ENCODE data around the gene MAMDC4. TPM values are rescaled to one million over a fixed set of nuclear protein-coding genes. Genes with fewer than 3 reads are reported as not detected.

The MAMDC4 gene
- total RNA-seq, 1 donor from 2014 or later, result 13.4 TPM

DNA sequence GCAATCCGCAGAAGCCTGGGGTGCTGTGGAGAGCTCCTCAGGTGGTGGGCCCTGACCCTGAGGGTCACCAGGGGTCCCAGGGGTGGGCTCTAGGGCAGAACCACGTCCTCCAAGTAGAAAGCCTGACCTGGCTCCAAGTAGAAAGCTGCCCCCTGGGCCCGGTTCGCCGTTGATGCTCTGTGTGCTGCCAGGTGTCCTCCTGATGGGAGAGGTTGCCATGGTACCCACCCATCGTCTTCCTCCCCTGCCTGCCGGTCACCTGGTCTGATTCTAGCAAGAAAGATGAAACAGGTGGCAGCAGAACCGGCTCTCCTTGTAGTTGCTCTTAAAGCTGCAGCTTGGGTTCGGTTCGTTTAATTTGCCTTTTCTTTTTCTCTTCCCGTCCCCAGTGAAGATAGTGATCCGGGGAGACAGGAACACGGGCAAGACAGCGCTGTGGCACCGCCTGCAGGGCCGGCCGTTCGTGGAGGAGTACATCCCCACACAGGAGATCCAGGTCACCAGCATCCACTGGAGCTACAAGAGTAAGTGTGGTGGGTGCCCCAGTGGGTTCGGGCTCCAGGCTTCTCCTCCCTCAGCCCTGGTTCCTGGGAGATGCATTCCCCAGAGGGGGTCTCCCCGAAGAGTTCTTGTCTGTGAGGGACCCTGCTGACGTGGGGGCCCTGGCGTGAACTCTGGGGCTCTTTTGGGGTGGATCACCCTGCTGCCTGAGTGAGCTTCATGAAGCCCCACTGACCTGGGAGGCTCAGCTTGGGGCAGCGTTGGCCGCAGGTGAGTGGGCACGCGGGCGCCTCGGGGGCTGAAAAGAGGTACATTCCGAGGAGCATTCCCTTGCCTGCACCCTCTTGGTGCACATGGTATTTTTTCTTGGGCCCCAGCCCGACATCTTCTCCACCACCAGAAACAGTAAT lies 28.8 kb upstream of the MAMDC4 start:
- DNase-seq, result no peak
- intact Hi-C loops (cut with micrococcal nuclease), result no loop called here
- H3K27me3 ChIP-seq (ENCODE audit: low read depth), result no peaks in the 10 kb centered on the region
- H3K4me1 ChIP-seq, result peaks cover 18% of the 10 kb centered on the region
- peaks cover 45% of the 10 kb centered on the region for H3K36me3 ChIP-seq
- TF ChIP-seq CTCF (IDR thresholded peaks at IDR 0.05; ENCODE audit: borderline replicate concordance), result no peak
- H3K9me3 ChIP-seq (replicated peaks), result no peaks in the 10 kb centered on the region
- no peak overlapping the region for H3K4me3 ChIP-seq
- H3K27ac ChIP-seq (replicated peaks), result no peak overlapping the region

- peaks cover 58% of the 10 kb centered on the region for H3K36me3 ChIP-seq
- no peaks in the 10 kb centered on the region for H3K9me3 ChIP-seq (replicated peaks)
- DNase-seq, result no peak
- H3K27me3 ChIP-seq (ENCODE audit: low read depth), result no peaks in the 10 kb centered on the region
- intact Hi-C loops (cut with micrococcal nuclease), result no loop called here
- H3K27ac ChIP-seq (replicated peaks), result no peak overlapping the region
- H3K4me3 ChIP-seq, result no peak overlapping the region
- H3K4me1 ChIP-seq, result peaks cover 18% of the 10 kb centered on the region
- no peak for TF ChIP-seq CTCF (IDR thresholded peaks at IDR 0.05; ENCODE audit: borderline replicate concordance)
Measured at GRCh38 chr9:136824496-136825225, 27.5 kb upstream of the MAMDC4 start.

DNA sequence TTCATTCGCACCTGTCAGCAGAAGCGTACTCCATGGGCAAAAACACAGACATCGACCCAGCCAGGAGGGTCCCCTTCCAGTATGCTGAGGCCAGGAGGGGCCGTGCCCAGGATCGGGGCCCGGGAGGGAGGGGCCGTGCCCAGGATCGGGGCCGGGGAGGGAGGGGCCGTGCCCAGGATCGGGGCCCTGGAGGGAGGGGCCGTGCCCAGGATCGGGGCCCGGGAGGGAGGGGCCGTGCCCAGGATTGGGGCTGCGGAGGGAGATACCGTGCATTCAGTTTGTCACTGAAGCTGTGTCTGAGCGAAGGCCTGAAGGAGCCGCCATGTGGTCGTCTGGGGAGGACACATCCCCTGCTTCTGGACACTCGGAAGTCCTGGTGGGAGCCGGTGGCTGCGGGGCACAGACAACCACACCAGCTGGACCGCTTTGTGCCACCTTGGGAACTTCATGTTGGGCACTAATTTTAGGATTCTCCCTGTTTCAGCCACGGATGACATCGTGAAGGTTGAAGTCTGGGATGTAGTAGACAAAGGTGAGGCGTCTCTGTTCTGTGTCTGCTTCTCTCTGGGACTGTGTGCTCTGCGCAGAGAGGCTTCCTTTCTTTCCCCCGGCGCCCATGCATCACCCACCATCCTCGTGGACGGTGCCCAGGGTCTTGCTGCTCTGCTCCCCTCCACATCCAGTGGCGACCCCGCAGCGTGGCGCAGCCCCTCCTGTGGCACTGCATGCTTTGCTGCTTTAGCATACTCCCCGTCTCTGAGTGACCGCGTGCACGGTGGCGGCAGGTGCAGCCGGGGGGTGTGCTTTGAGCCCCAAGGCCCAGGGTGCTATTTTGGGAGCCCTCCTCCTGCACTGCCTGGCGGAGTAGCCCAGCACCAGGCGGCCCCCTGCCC lies 26.6 kb upstream of the MAMDC4 start:
- TF ChIP-seq CTCF (IDR thresholded peaks at IDR 0.05; ENCODE audit: borderline replicate concordance), result no peak
- H3K27me3 ChIP-seq (ENCODE audit: low read depth), result no peaks in the 10 kb centered on the region

GRCh38 chr9:136826188-136826541 lies 26.0 kb upstream of the MAMDC4 start:
- no peak overlapping the region for H3K4me3 ChIP-seq
- DNase-seq, result no peak

More for the DNA sequence above, 26.6 kb upstream of the MAMDC4 start:
- peaks cover 67% of the 10 kb centered on the region for H3K36me3 ChIP-seq
- intact Hi-C loops (cut with micrococcal nuclease), result no loop called here
- peaks cover 16% of the 10 kb centered on the region for H3K4me1 ChIP-seq
- no peak for DNase-seq
- H3K4me3 ChIP-seq, result no peak overlapping the region
- no peaks in the 10 kb centered on the region for H3K9me3 ChIP-seq (replicated peaks)
- H3K27ac ChIP-seq (replicated peaks), result no peak overlapping the region

More at GRCh38 chr9:136826188-136826541, 26.0 kb upstream of the MAMDC4 start:
- intact Hi-C loops (cut with micrococcal nuclease), result no loop called here
- Histone ChIP-seq H3K36me3 (peaks cover 73% of the 10 kb centered on the region), H3K4me1 (peaks cover 10% of the 10 kb centered on the region), H3K9me3 (replicated peaks) (no peaks in the 10 kb centered on the region), H3K27me3 (ENCODE audit: low read depth) (no peaks in the 10 kb centered on the region), H3K27ac (replicated peaks) (no peak overlapping the region)
- no peak for TF ChIP-seq CTCF (IDR thresholded peaks at IDR 0.05; ENCODE audit: borderline replicate concordance)
